Measurements from ENCODE around the gene WDR48. TPM values are rescaled to one million over a fixed set of nuclear protein-coding genes. Genes with fewer than 3 reads are reported as not detected.

The WDR48 gene
- total RNA-seq, 1 donor from 2014 or later = 36.7 TPM

GRCh38 chr3:39139442-39139841 is 87.6 kb downstream of the WDR48 start:
- TF ChIP-seq CTCF (IDR thresholded peaks at IDR 0.05) = no peak
- Histone ChIP-seq H3K9me3 (no peaks in the 10 kb centered on the region), H3K27ac (no peak overlapping the region), H3K36me3 (peaks cover 40% of the 10 kb centered on the region), H3K27me3 (no peaks in the 10 kb centered on the region), H3K4me3 (no peak overlapping the region), H3K4me1 (peaks cover 60% of the 10 kb centered on the region)
- intact Hi-C loops (cut with DNase I) = no loop called here
- DNase-seq = no peak
- ATAC-seq = no peak

- intact Hi-C loops (cut with DNase I) = no loop called here
- Histone ChIP-seq H3K27me3 (no peaks in the 10 kb centered on the region), H3K4me1 (peaks cover 53% of the 10 kb centered on the region), H3K27ac (no peak overlapping the region), H3K9me3 (no peaks in the 10 kb centered on the region), H3K36me3 (peaks cover 50% of the 10 kb centered on the region), H3K4me3 (no peak overlapping the region)
- DNase-seq (no peak), ATAC-seq (no peak)
- no peak for TF ChIP-seq CTCF (IDR thresholded peaks at IDR 0.05)
Measured at GRCh38 chr3:39140341-39140971, 88.6 kb downstream of the WDR48 start.

- intact Hi-C loops (cut with DNase I) = no loop called here
- H3K4me3 ChIP-seq = no peak overlapping the region
- TF ChIP-seq CTCF (IDR thresholded peaks at IDR 0.05) = no peak
- no peaks in the 10 kb centered on the region for H3K27me3 ChIP-seq
- no peaks in the 10 kb centered on the region for H3K9me3 ChIP-seq
- H3K27ac ChIP-seq = peak overlapping the region; percentile 52
- DNase-seq (peak; percentile 91), ATAC-seq (peak; percentile 79)
- H3K4me1 ChIP-seq = peaks cover 53% of the 10 kb centered on the region
- peaks cover 59% of the 10 kb centered on the region for H3K36me3 ChIP-seq
Measured at GRCh38 chr3:39141171-39141995, 89.6 kb downstream of the WDR48 start.

- Histone ChIP-seq H3K9me3 (no peaks in the 10 kb centered on the region), H3K36me3 (peaks cover 60% of the 10 kb centered on the region), H3K4me3 (no peak overlapping the region), H3K27me3 (no peaks in the 10 kb centered on the region), H3K27ac (peak overlapping the region; percentile 52), H3K4me1 (peaks cover 52% of the 10 kb centered on the region)
- peak; percentile 21 for ATAC-seq
- DNase-seq = no peak
- intact Hi-C loops (cut with DNase I) = no loop called here
- TF ChIP-seq CTCF (IDR thresholded peaks at IDR 0.05) = no peak
Measured at GRCh38 chr3:39142067-39142466, 90.3 kb downstream of the WDR48 start.

GRCh38 chr3:39143051-39143885 is 91.5 kb downstream of the WDR48 start:
- Histone ChIP-seq H3K4me3 (no peak overlapping the region), H3K4me1 (peaks cover 63% of the 10 kb centered on the region), H3K9me3 (no peaks in the 10 kb centered on the region), H3K27ac (peak overlapping the region; percentile 52), H3K36me3 (peaks cover 60% of the 10 kb centered on the region), H3K27me3 (no peaks in the 10 kb centered on the region)
- ATAC-seq (no peak), DNase-seq (no peak)
- intact Hi-C loops (cut with DNase I) = no loop called here
- no peak for TF ChIP-seq CTCF (IDR thresholded peaks at IDR 0.05)

Data from upper lobe of right lung (tissue), 1 donor.